BJ (cell line): ENCODE data around the gene TPRG1. TPM values are rescaled to one million over a fixed set of nuclear protein-coding genes. Genes with fewer than 3 reads are reported as not detected.

Experiments
- CTCF ChIA-PET: fragments of 350-600 bp; formaldehyde crosslinking; extraction: SDS; loops from one replicate; lab custom pipeline; 2021; ENCODE audit warnings: antibody characterized with exemption, inconsistent platforms; lab: Yijun Ruan, JAX
- POLR2A ChIA-PET: fragments of 300-600 bp; sonication (Branson Sonifier 250); formaldehyde crosslinking; extraction: SDS; loops from one replicate; lab custom pipeline; 2021; ENCODE audit warnings: antibody characterized with exemption; lab: Charles Lee
- DNase-seq: peaks from one replicate; pipeline ENCODE4 v3.0.0-alpha.2; 2011; ENCODE audit warnings: low read depth
- H3K27me3 ChIP-seq: 2 replicates; pipeline ENCODE4 v1.6.0; 2011; ENCODE audit warnings: low read length; ENCODE audit not compliant: control insufficient read depth, insufficient read depth
- H3K36me3 ChIP-seq: 2 replicates; pipeline ENCODE4 v1.5.1; 2011; ENCODE audit warnings: low read length; ENCODE audit not compliant: control insufficient read depth, insufficient read depth
- H3K4me3 ChIP-seq: 2 replicates; pipeline ENCODE4 v1.5.1; 2011; ENCODE audit warnings: low read depth, mild to moderate bottlenecking, control low read depth, low read length
- polyA plus RNA-seq: library from polyadenylated mRNA; depleted of rRNA; stranded (reverse); fragments of >200 nt; gene quantifications from 2 replicates; pipeline ENCODE4 v1.2.3, GENCODE V29; 2011
- TF ChIP-seq, protein P1 (sequence below): IDR thresholded peaks from 2 replicates; pipeline ENCODE4 v1.5.1; 2011; ENCODE audit warnings: low read depth, mild to moderate bottlenecking, control low read depth, inconsistent platforms, low read length, moderate library complexity; ENCODE audit not compliant: insufficient read depth

Gene TPRG1
- polyA plus RNA-seq, 1 experiment = 0.16 TPM

DNA sequence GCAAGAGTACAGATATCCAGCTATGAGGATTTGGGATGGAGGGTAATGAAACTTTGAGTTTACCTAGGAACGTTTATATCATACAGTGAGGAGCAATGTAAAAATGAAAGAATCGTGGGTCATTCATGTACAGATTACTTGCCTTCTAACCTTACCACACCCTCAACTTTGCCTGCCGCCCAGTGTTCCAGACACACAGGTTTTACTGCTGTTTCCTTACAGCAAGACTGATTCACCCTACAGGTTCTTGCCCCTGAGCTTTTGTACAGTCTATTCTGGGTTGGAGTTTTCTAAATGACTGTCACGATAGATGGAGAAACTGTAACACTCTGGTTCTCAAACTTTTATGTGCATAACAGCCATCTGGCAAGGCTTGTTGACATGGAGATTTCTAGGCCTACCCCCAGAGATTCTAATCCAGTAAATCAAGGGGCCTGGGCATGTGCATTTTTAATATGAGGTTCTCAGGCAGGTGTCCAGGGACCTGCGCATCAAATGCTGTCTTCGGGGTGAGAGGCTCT is 6.6 kb upstream of the TPRG1 start:
- POLR2A ChIA-PET = no interaction called here
- TF ChIP-seq, protein P1, sequence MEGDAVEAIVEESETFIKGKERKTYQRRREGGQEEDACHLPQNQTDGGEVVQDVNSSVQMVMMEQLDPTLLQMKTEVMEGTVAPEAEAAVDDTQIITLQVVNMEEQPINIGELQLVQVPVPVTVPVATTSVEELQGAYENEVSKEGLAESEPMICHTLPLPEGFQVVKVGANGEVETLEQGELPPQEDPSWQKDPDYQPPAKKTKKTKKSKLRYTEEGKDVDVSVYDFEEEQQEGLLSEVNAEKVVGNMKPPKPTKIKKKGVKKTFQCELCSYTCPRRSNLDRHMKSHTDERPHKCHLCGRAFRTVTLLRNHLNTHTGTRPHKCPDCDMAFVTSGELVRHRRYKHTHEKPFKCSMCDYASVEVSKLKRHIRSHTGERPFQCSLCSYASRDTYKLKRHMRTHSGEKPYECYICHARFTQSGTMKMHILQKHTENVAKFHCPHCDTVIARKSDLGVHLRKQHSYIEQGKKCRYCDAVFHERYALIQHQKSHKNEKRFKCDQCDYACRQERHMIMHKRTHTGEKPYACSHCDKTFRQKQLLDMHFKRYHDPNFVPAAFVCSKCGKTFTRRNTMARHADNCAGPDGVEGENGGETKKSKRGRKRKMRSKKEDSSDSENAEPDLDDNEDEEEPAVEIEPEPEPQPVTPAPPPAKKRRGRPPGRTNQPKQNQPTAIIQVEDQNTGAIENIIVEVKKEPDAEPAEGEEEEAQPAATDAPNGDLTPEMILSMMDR = no peak
- Histone ChIP-seq H3K4me3 (no peak overlapping the region), H3K27me3 (0 out of 2 replicates have a peak, but pooled peaks cover 2% of the 10 kb centered on the region), H3K36me3 (no peaks in the 10 kb centered on the region)
- no peak for DNase-seq
- CTCF ChIA-PET = no interaction called here

DNA sequence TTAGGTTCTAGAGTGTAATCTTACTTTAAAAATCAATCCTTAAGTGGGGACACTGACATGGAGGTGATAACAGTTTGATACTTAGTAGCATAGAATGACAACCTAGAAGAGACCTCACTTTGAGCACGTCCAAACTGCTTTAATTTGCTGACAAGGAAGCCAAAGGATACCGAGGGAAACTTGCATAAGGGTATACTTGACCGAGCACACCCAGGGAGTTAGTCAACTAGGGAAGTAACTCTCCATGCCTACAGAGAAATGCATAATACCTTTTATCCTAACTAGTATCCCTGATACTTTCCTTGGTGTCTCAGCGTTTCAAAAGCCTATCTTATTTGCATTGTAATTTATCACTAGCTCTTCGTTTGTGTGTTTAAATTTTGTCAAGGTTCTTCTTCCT is 5.5 kb upstream of the TPRG1 start:
- CTCF ChIA-PET = no interaction called here
- DNase-seq = no peak
- TF ChIP-seq, protein P1 = no peak
- Histone ChIP-seq H3K27me3 (no peaks in the 10 kb centered on the region), H3K36me3 (no peaks in the 10 kb centered on the region), H3K4me3 (no peak overlapping the region)
- POLR2A ChIA-PET = no interaction called here

DNA sequence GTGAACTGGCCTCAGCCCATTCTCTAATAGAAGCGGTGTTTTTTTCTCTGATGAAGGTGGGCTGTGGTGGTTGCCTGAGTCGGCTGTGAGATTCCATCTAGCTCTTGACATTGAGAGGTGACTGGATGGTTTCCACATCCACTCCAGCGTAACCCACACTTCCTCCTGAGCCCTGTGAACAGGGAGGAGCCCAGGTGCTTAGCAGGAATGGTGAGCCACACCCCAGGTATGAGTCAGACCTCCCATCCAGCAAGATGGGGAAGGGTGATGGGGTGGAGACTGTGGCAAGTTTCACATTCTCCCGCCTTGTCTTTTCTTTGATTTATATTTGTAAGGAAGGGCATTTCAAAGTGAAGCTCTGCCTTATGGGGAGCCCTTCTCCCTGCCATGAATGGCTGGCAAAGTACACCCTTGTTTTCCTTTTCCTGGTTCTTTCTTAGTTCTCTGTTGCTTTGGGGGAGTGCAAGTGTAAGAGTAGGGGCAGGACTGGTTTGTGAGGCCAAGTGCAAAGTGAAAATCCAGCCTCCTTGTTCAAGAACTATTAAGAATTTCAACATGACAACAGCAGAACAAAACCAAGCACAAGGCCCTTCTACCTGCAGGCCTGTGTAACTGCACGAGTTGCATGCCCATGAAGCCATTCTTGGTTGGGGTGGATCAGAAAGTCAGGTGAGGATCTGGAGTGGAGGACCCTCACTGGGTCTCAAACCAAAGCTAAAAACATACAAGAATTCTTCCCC is 4.6 kb upstream of the TPRG1 start:
- Histone ChIP-seq H3K36me3 (no peaks in the 10 kb centered on the region), H3K4me3 (no peak overlapping the region), H3K27me3 (no peaks in the 10 kb centered on the region)
- ChIA-PET CTCF (no interaction called here), POLR2A (no interaction called here)
- no peak for DNase-seq
- TF ChIP-seq, protein P1 = no peak

DNA sequence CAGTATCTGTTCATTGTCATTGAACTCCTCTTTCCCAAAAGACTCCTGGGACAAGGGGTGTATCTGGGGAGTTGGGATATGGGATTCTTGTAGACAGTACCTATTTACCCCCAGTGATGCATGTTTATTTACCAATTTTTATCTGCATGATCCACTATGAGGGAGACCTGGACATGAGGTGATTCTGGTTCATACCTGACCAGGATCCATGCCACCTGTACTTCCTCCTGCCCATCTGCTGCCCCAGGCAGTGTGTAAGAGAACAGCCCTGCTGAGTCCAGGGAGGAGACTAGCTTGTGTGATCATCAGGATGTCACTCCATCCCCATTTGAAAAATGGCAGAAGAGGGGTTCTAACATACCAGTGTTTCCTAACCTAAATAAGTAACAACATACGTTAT is 3.1 kb upstream of the TPRG1 start:
- TF ChIP-seq, protein P1 = no peak
- Histone ChIP-seq H3K4me3 (no peak overlapping the region), H3K27me3 (no peaks in the 10 kb centered on the region), H3K36me3 (no peaks in the 10 kb centered on the region)
- ChIA-PET POLR2A (no interaction called here), CTCF (no interaction called here)
- no peak for DNase-seq

DNA sequence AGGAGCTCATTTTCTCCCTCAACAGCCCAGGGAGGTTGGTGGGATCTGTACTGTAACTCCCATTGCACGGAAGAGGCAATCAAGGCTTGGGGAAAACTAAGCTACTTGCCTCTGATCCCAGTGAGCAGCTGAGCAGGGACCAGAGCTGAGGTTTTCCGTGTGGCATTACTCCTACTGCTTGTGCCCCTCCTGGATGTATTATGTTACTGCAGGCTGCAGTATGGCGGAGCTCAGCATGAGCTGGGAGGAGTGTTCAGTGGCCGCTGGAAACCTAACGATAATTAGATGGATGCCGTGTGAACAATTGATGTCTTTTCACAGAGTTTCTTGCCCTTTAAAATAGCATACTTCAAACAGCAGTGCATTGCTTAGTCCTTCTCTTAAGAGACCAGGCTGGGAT is 2.0 kb upstream of the TPRG1 start:
- TF ChIP-seq, protein P1 = no peak
- Histone ChIP-seq H3K4me3 (no peak overlapping the region), H3K36me3 (no peaks in the 10 kb centered on the region), H3K27me3 (no peaks in the 10 kb centered on the region)
- ChIA-PET CTCF (interaction anchor here (0.6 to 1.3 kb wide), 3 partner anchors 8 to 13 kb away, joined by 3 to 4 read pairs (median 3); no protein-coding TSS in a partner anchor), POLR2A (no interaction called here)
- DNase-seq = no peak
